IMR-90 (cell line): ENCODE measurements around the gene REV3L. TPM values are rescaled to one million over a fixed set of nuclear protein-coding genes. Genes with fewer than 3 reads are reported as not detected.

ENCODE experiments used
- ATAC-seq: fragments of 200-7000 bp; cut with Tn5 transposase; 2 replicates; pipeline ENCODE4 v1.9.1; 2020; ENCODE audit warnings: low read depth, mild to moderate bottlenecking, moderate library complexity
- BruUV-seq: library from RNA; stranded (reverse); fragments of 400-500 nt; replicated peaks from 2 replicates; lab custom pipeline; 2021; lab: Mats Ljungman, UMichigan
- CTCF ChIA-PET: fragments of 300-600 bp; formaldehyde crosslinking; extraction: SDS; loops from one replicate; lab custom pipeline; 2021; ENCODE audit warnings: antibody characterized with exemption; lab: Yijun Ruan, JAX
- POLR2A ChIA-PET: fragments of 300-600 bp; sonication (Branson Sonifier 250); formaldehyde crosslinking; loops from one replicate; lab custom pipeline; 2022; ENCODE audit warnings: antibody characterized with exemption; ENCODE audit not compliant: unreplicated experiment; lab: Charles Lee
- DNase-seq: peaks from one replicate; pipeline ENCODE4 v3.0.0; 2013
- H2AFZ ChIP-seq: replicated peaks from 2 replicates; pipeline ENCODE3; 2013; ENCODE audit warnings: low read length, mild to moderate bottlenecking; ENCODE audit not compliant: poor library complexity
- H2AK5ac ChIP-seq: 2 replicates; pipeline ENCODE4 v1.6.1; 2013; ENCODE audit warnings: low read depth, low read length, inconsistent platforms
- H2AK9ac ChIP-seq: replicated peaks from 2 replicates; pipeline ENCODE3; 2013; ENCODE audit warnings: mild to moderate bottlenecking, low read depth, low read length, moderate library complexity; ENCODE audit not compliant: poor library complexity
- H2BK120ac ChIP-seq: 2 replicates; pipeline ENCODE4 v1.6.1; 2013; ENCODE audit warnings: low read depth, low read length, inconsistent platforms
- H2BK15ac ChIP-seq: 3 replicates; pipeline ENCODE4 v1.6.1; 2013; ENCODE audit warnings: low read depth, low read length, inconsistent platforms
- H2BK20ac ChIP-seq: 2 replicates; pipeline ENCODE4 v1.6.1; 2013; ENCODE audit warnings: low read depth, mild to moderate bottlenecking, inconsistent platforms, low read length, moderate library complexity
- H2BK5ac ChIP-seq: 2 replicates; pipeline ENCODE4 v1.6.1; 2013; ENCODE audit warnings: mild to moderate bottlenecking, low read depth, low read length, inconsistent platforms; ENCODE audit not compliant: poor library complexity, severe bottlenecking
- H3K14ac ChIP-seq: replicated peaks from 2 replicates; pipeline ENCODE4 v1.6.1; 2013; ENCODE audit warnings: low read depth, low read length, inconsistent platforms
- H3K18ac ChIP-seq: 2 replicates; pipeline ENCODE4 v1.6.1; 2013; ENCODE audit warnings: low read depth, low read length, control low read depth
- H3K23ac ChIP-seq: 2 replicates; pipeline ENCODE4 v1.6.1; 2013; ENCODE audit warnings: low read depth, low read length, inconsistent platforms
- H3K27ac ChIP-seq: 2 replicates; pipeline ENCODE4 v1.5.1; 2013; ENCODE audit warnings: mild to moderate bottlenecking, control low read depth, low read length; ENCODE audit not compliant: insufficient read depth
- H3K27me3 ChIP-seq: 2 replicates; pipeline ENCODE4 v1.6.1; 2013; ENCODE audit warnings: low read length; ENCODE audit not compliant: control insufficient read depth, insufficient read depth
- H3K36me3 ChIP-seq: 2 replicates; pipeline ENCODE4 v1.6.1; 2013; ENCODE audit warnings: low read length, mixed read lengths; ENCODE audit not compliant: control insufficient read depth, insufficient read depth
- H3K4ac ChIP-seq: 2 replicates; pipeline ENCODE4 v1.6.1; 2013; ENCODE audit warnings: low read depth, low read length, inconsistent platforms
- H3K4me1 ChIP-seq: 2 replicates; pipeline ENCODE4 v1.6.1; 2013; ENCODE audit warnings: low read length, mixed read lengths; ENCODE audit not compliant: control insufficient read depth, insufficient read depth
- H3K4me2 ChIP-seq: 2 replicates; pipeline ENCODE4 v1.6.1; 2013; ENCODE audit warnings: low read depth, mild to moderate bottlenecking, control low read depth, low read length, moderate library complexity
- H3K4me3 ChIP-seq: 2 replicates; pipeline ENCODE4 v1.5.1; 2013; ENCODE audit warnings: low read depth, mild to moderate bottlenecking, control low read depth, low read length, moderate library complexity; ENCODE audit not compliant: insufficient read depth
- H3K56ac ChIP-seq: 2 replicates; pipeline ENCODE4 v1.6.1; 2013; ENCODE audit warnings: low read length, inconsistent platforms; ENCODE audit not compliant: insufficient read depth; ENCODE audit errors: extremely low read depth
- H3K79me1 ChIP-seq, 2 experiments: 2 replicates each; pipeline ENCODE4 v1.6.1; 2013; ENCODE audit warnings: low read length in 2 of 2, inconsistent platforms in 1 of 2, low read depth in 1 of 2
- H3K9ac ChIP-seq: 2 replicates; pipeline ENCODE4 v1.6.1; 2013; ENCODE audit warnings: low read depth, low read length, control low read depth
- H3K9me1 ChIP-seq: 2 replicates; pipeline ENCODE4 v1.6.1; 2013; ENCODE audit warnings: low read length, inconsistent platforms; ENCODE audit not compliant: insufficient read depth
- H3K9me3 ChIP-seq: 2 replicates; pipeline ENCODE4 v1.6.1; 2013; ENCODE audit warnings: low read length; ENCODE audit not compliant: control insufficient read depth, insufficient read depth
- H4K20me1 ChIP-seq: 2 replicates; pipeline ENCODE4 v1.6.1; 2013; ENCODE audit warnings: low read length, inconsistent platforms; ENCODE audit not compliant: insufficient read depth
- H4K5ac ChIP-seq: 2 replicates; pipeline ENCODE4 v1.6.1; 2013; ENCODE audit warnings: mild to moderate bottlenecking, low read depth, low read length, control low read depth
- H4K8ac ChIP-seq, 2 experiments: 2 replicates each; pipeline ENCODE4 v1.6.1; 2013; ENCODE audit warnings: low read depth in 2 of 2, low read length in 2 of 2, control low read depth in 1 of 2, inconsistent platforms in 1 of 2
- H4K91ac ChIP-seq: 2 replicates; pipeline ENCODE4 v1.6.1; 2013; ENCODE audit warnings: low read depth, low read length, inconsistent platforms; ENCODE audit not compliant: insufficient read depth
- CEBPB ChIP-seq: IDR thresholded peaks from 2 replicates; pipeline ENCODE4 v1.6.1; 2012; ENCODE audit warnings: low read depth, low read length, improper control_type of control experiment
- FOS ChIP-seq: fragments of 150-350 bp; IDR thresholded peaks from 2 replicates; pipeline ENCODE4 v1.6.1; 2016; ENCODE audit warnings: low read depth, low read length
- MAZ ChIP-seq: IDR thresholded peaks from 2 replicates; pipeline ENCODE4 v1.6.1; 2012; ENCODE audit warnings: low read depth, mild to moderate bottlenecking, low read length, improper control_type of control experiment, moderate library complexity, borderline replicate concordance
- MXI1 ChIP-seq: IDR thresholded peaks from 2 replicates; pipeline ENCODE4 v1.6.1; 2012; ENCODE audit warnings: low read depth, mild to moderate bottlenecking, low read length, moderate library complexity, borderline replicate concordance
- POLR2A ChIP-seq: IDR thresholded peaks from 2 replicates; pipeline ENCODE4 v1.6.1; 2012; ENCODE audit warnings: mild to moderate bottlenecking, low read depth, low read length
- RFX5 ChIP-seq: IDR thresholded peaks from 2 replicates; pipeline ENCODE4 v1.8.0; 2012; ENCODE audit warnings: low read depth, mild to moderate bottlenecking, low read length, moderate library complexity
- SMC3 ChIP-seq: fragments of 150-350 bp; IDR thresholded peaks from 2 replicates; pipeline ENCODE4 v1.6.1; 2016; ENCODE audit warnings: low read depth, mild to moderate bottlenecking, antibody characterized with exemption, low read length, moderate library complexity
- WGBS, 2 experiments: methylation state at CpG; one replicate each; pipeline versions ENCODE4 v1.1.5 to v1.1.7; 2013; ENCODE audit warnings: missing lambda C conversion rate in 2 of 2; ENCODE audit not compliant: insufficient read length in 1 of 2; ENCODE audit errors: extremely low coverage in 2 of 2; 5-methylcytosine and 5-hydroxymethylcytosine counted together
- dilution Hi-C: fragments of 300-500 bp; cut with HindIII; formaldehyde crosslinking; loops from one replicate; pipeline ENCODE4 v1.14.3; 2018; ENCODE audit warnings: low sequenced_read_pairs; ENCODE audit not compliant: unreplicated experiment
- in situ Hi-C: fragments of 300-500 bp; cut with MboI; formaldehyde crosslinking; loops from 3 replicates; pipeline ENCODE4 v1.14.3; 2019; ENCODE audit warnings: low sequenced_read_pairs, inconsistent platforms, mixed read lengths
- intact Hi-C: fragments of 100-400 bp; cut with micrococcal nuclease; formaldehyde crosslinking; loops from 2 replicates; pipeline ENCODE4 v1.10.0; 2022
- polyA plus RNA-seq, 3 experiments: library from polyadenylated mRNA; depleted of rRNA; stranded (reverse); fragments of >200 nt; gene quantifications; 2 replicates each; pipeline ENCODE4 v1.2.3, GENCODE V29; 2012; ENCODE audit warnings: low replicate concordance in 1 of 3
- total RNA-seq: library from RNA; depleted of rRNA; stranded (reverse); fragments of >200 nt; gene quantifications from 2 replicates; pipeline ENCODE4 v1.2.3, GENCODE V29; 2012
- TF ChIP-seq, protein P1 (sequence below): fragments of 150-350 bp; IDR thresholded peaks from 2 replicates; pipeline ENCODE4 v1.6.1; 2016; ENCODE audit warnings: low read depth, mild to moderate bottlenecking, low read length, moderate library complexity, borderline replicate concordance

The REV3L gene
- total and polyA plus RNA-seq, 2 of the 4 experiments (the other 2 are of a cell fraction) = 7.4 to 15.4 TPM

DNA sequence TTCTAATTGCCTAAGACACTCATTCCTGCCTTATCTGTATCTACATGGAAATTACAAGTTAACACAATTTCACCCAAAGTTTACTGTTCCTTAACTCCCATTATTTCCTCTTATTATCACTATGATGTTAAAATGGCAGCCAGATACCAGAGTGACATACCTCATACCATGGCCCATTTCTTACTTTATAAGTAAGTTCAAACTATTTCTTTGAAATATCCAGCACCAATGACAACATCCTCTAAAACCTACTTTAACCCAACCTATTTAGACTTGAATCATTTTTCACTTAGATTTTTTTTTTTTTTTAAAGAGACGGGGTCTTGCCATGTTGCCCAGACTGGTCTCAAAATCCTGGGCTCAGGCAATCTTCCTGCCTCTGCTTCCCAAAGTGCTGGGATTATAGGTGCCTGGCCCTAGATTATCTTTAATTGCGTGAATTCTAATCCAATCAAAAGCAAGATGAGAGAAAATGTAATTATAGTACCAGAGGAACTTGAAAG lies 10.0 kb downstream of the REV3L start:
- DNase-seq (no peak), ATAC-seq (no peak)
- Histone ChIP-seq H3K4me2 (no peak overlapping the region), H2BK20ac (no peak overlapping the region), H4K20me1 (peaks cover 39% of the 10 kb centered on the region), H4K91ac (no peak overlapping the region), H2AFZ (no peak overlapping the region), H3K4ac (no peak overlapping the region), H2BK120ac (no peak overlapping the region), H3K4me1 (peaks cover 5% of the 10 kb centered on the region; the same call in 1 of the 2 replicates), H3K79me1 (peaks cover 17 to 59% of the 10 kb centered on the region in 2 experiments), H3K36me3 (no peaks in the 10 kb centered on the region), H3K27me3 (no peaks in the 10 kb centered on the region), H3K18ac (no peak overlapping the region), H3K14ac (no peak overlapping the region), H3K9ac (no peak overlapping the region), H3K9me3 (no peaks in the 10 kb centered on the region), H2BK5ac (no peak overlapping the region), H4K8ac (no peak overlapping the region), H3K23ac (no peak overlapping the region), H3K56ac (no peak overlapping the region), H2AK9ac (no peak overlapping the region), H3K4me3 (no peak overlapping the region), H3K9me1 (peaks cover 11% of the 10 kb centered on the region), H2BK15ac (no peak overlapping the region), H3K27ac (no peak overlapping the region), H2AK5ac (no peak overlapping the region), H4K5ac (no peak overlapping the region)
- intact Hi-C loops (no loop called here), dilution Hi-C loops (no loop called here), in situ Hi-C loops (no loop called here)
- ChIA-PET CTCF (interaction anchor here (0.6 kb wide), 1 partner anchor 44 kb away, joined by 5 read pairs; no protein-coding TSS in a partner anchor), POLR2A (no interaction called here)
- WGBS, 2 experiments = no CpG with 5 or more reads among the region's 2 CpGs
- BruUV-seq = no TSS peak
- TF ChIP-seq POLR2A (no peak), MAZ (no peak), RFX5 (no peak), MXI1 (no peak), FOS (no peak), CEBPB (no peak), SMC3 (no peak)
- TF ChIP-seq, protein P1, sequence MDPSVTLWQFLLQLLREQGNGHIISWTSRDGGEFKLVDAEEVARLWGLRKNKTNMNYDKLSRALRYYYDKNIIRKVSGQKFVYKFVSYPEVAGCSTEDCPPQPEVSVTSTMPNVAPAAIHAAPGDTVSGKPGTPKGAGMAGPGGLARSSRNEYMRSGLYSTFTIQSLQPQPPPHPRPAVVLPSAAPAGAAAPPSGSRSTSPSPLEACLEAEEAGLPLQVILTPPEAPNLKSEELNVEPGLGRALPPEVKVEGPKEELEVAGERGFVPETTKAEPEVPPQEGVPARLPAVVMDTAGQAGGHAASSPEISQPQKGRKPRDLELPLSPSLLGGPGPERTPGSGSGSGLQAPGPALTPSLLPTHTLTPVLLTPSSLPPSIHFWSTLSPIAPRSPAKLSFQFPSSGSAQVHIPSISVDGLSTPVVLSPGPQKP = no peak
